ENCODE measurements around the gene OPALIN.

Gene OPALIN

GRCh38 chr10:96358851-96359540 lies at the start of gene OPALIN:
Gene OPALIN (minus strand): TSS chr10:96359002. CDS start chr10:96358896, 106 bp downstream.
- no peak for TF ChIP-seq CTCF (IDR thresholded peaks at IDR 0.05; ENCODE audit: low read depth, low read length, missing control alignments)
- in situ Hi-C loops (cut with HindIII; ENCODE audit: low sequenced_read_pairs): no loop called here
- DNase-seq (ENCODE audit: low read depth): no peak
- no peak within 1 kb of the TSS for H3K4me3 ChIP-seq (ENCODE audit: low read depth, low read length)

GRCh38 chr10:96408201-96408600 lies 49.4 kb upstream of the OPALIN start:
- H3K4me3 ChIP-seq (ENCODE audit: low read depth, low read length): no peak overlapping the region
- in situ Hi-C loops (cut with HindIII; ENCODE audit: low sequenced_read_pairs): no loop called here
- DNase-seq (ENCODE audit: low read depth): no peak
- no peak for TF ChIP-seq CTCF (IDR thresholded peaks at IDR 0.05; ENCODE audit: low read depth, low read length, missing control alignments)

- in situ Hi-C loops (cut with HindIII; ENCODE audit: low sequenced_read_pairs): no loop called here
- DNase-seq (ENCODE audit: low read depth): no peak
- no peak overlapping the region for H3K4me3 ChIP-seq (ENCODE audit: low read depth, low read length)
- no peak for TF ChIP-seq CTCF (IDR thresholded peaks at IDR 0.05; ENCODE audit: low read depth, low read length, missing control alignments)
These were observed 48.8 kb upstream of the OPALIN start for GRCh38 chr10:96407560-96408069.

GRCh38 chr10:96406091-96406490 lies 47.3 kb upstream of the OPALIN start:
- TF ChIP-seq CTCF (IDR thresholded peaks at IDR 0.05; ENCODE audit: low read depth, low read length, missing control alignments): no peak
- DNase-seq (ENCODE audit: low read depth): no peak
- in situ Hi-C loops (cut with HindIII; ENCODE audit: low sequenced_read_pairs): no loop called here
- no peak overlapping the region for H3K4me3 ChIP-seq (ENCODE audit: low read depth, low read length)

- in situ Hi-C loops (cut with HindIII; ENCODE audit: low sequenced_read_pairs): no loop called here
- no peak for DNase-seq (ENCODE audit: low read depth)
- no peak for TF ChIP-seq CTCF (IDR thresholded peaks at IDR 0.05; ENCODE audit: low read depth, low read length, missing control alignments)
- H3K4me3 ChIP-seq (ENCODE audit: low read depth, low read length): no peak overlapping the region
These were observed 43.9 kb upstream of the OPALIN start for GRCh38 chr10:96402417-96403305.

- in situ Hi-C loops (cut with HindIII; ENCODE audit: low sequenced_read_pairs): no loop called here
- no peak overlapping the region for H3K4me3 ChIP-seq (ENCODE audit: low read depth, low read length)
- DNase-seq (ENCODE audit: low read depth): no peak
- TF ChIP-seq CTCF (IDR thresholded peaks at IDR 0.05; ENCODE audit: low read depth, low read length, missing control alignments): no peak
These were observed 42.2 kb upstream of the OPALIN start for GRCh38 chr10:96401036-96401435.

All from astrocyte of the cerebellum (primary cell).